22Rv1 (cell line): ENCODE results near the gene CLIP4.

ENCODE experiments used
- ZFX ChIP-seq: fragments of 450-650 bp; IDR thresholded peaks from 2 replicates; pipeline ENCODE4 v1.6.1; 2017; ENCODE audit warnings: antibody characterized with exemption, borderline replicate concordance
- TF ChIP-seq, protein P1 (sequence below): fragments of 450-650 bp; IDR thresholded peaks from 2 replicates; pipeline ENCODE4 v1.5.1; 2017; ENCODE audit warnings: mild to moderate bottlenecking

DNA sequence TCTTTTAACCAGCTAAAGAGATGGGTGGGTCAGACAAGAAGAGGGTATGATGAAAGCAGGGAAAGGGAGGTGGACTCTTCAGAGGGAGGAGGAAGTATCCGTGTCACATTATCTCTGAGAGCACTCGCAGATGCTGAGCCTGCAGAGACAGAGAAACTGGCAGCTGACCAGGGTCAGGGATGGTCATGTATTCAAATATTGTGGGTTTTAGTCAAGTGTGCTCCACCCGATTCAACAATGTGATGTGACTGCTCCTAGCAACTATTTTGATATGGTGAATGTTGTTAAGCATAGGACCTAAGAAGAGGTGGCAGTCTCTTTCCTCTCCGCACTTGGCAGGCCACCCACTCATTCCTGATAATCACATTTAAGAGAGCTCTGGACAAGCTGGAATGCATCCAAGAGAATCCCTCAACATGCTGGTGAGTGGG, 1.3 kb upstream of the CLIP4 start:
- TF ChIP-seq, protein P1, sequence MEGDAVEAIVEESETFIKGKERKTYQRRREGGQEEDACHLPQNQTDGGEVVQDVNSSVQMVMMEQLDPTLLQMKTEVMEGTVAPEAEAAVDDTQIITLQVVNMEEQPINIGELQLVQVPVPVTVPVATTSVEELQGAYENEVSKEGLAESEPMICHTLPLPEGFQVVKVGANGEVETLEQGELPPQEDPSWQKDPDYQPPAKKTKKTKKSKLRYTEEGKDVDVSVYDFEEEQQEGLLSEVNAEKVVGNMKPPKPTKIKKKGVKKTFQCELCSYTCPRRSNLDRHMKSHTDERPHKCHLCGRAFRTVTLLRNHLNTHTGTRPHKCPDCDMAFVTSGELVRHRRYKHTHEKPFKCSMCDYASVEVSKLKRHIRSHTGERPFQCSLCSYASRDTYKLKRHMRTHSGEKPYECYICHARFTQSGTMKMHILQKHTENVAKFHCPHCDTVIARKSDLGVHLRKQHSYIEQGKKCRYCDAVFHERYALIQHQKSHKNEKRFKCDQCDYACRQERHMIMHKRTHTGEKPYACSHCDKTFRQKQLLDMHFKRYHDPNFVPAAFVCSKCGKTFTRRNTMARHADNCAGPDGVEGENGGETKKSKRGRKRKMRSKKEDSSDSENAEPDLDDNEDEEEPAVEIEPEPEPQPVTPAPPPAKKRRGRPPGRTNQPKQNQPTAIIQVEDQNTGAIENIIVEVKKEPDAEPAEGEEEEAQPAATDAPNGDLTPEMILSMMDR, result no peak
- no peak for TF ChIP-seq ZFX
